HG03558 (cell line): ENCODE data around the gene NF1.
"Not testable (repeated sequence)": the region's sequence is repeated elsewhere in the genome, so short reads cannot be mapped to it uniquely, and the experiment has no call there.

Source experiments
- ATAC-seq: cut with Tn5 transposase; IDR thresholded peaks from one replicate; pipeline ENCODE4 v1.9.1; 2021; ENCODE audit warnings: moderate number of reproducible peaks; ENCODE audit not compliant: unreplicated experiment; ENCODE audit errors: extremely low read depth

The NF1 gene

DNA sequence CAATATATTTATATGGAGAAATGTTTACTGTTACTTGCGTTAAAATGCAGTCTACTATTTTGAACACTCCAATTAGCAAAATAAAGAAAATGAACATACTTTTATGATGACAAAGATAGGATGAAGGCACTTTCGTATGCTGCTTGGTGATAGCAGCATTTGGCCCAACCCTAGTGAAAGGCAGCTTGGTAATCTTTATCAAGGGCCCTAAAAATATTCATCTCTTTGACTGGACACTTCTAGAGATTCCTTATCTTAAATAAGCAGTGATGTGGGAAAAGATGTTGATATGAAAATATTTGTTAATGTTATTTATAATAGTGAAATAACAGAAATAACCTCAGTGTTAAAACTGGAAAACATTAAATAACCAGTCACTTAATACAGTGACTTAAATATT, 79.4 kb downstream of the NF1 start:
- no peak for ATAC-seq

DNA sequence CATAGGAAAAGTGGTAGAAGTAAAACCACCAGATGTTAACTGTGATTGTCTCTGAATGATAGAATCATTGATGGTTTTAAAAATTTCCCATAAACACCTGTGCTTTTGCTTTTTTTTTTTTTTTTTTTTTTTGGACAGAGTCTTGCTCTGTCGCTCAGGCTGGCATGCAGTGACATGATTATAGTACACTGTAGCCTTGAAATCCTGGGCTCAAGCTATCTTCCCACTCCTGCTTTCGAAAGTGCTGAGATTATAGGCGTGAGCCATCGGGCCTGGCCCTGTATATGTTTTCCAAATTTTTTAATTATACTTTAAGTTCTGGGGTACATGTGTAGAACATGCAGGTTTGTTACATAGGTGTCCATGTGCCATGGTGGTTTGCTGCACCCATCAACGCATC, 80.5 kb downstream of the NF1 start:
- ATAC-seq, result no peak

DNA sequence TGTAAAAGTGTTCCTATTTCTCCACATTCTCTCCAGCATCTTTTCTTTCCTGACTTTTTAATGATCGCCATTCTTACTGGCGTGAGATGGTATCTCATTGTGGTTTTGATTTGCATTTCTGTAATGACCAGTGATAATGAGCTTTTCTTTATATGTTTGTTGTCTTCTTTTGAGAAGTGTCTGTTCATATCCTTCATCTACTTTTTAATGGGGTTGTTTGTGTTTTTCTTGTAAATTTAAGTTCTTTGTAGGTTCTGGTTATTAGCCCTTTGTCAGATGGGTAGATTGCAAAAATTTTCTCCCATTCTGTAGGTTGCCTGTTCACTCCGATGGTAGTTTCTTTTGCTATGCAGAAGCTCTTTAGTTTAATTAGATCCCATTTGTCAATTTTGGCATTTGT, 81.4 kb downstream of the NF1 start:
- ATAC-seq, result not testable (repeated sequence)

DNA sequence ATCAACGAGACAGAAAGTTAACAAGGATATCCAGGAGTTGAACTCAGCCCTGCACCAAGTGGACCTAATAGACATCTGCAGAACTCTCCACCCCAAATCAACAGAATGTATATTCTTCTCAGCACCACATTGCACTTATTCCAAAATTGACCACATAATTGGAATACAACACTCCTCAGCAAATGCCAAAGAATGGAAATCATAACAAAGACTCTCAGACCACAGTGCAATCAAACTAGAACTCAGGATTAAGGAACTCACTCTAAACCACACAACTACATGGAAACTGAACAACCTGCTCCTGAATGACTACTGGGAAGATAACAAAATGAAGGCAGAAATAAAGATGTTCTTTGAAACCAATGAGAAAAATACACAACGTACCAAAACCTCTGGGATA, 84.2 kb downstream of the NF1 start:
- not testable (repeated sequence) for ATAC-seq

DNA sequence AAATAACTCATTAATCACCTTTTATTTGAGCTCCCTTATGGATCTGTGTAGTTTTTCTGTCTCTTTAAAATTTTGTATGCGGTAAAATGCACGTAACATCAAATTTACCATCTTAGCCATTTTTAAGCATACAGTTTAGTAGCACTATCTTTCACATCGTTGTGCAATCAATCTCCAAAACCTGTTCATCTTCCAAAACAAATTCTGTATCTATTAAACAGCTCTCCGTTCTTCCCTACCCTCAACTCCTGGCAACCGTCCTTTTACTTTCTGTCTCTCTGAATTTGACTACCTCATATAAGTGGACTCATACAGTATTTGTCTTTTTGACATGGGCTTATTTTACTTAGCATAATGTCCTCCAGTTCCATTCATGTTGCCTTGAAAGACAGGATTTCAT, 100.5 kb downstream of the NF1 start:
- no peak for ATAC-seq

DNA sequence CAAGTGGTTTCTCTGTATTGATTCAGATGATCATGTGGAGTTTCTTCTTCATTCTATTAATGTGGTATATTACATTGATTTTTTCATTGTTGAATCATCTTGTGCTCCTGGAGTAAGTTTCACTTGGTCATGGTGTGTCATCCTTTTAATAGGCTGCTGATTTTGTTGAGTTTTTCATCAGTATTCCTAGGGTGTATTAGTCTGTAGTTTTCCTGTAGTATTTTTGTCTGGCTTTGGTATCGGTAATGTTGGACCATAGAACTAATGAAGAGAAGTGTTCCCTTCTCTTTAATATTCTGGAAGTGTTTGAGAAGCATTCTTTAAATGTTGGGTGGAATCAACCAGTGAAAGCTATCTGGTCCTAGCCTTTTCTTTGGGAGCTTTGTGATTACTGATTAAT, 103.2 kb downstream of the NF1 start:
- ATAC-seq, result no peak

DNA sequence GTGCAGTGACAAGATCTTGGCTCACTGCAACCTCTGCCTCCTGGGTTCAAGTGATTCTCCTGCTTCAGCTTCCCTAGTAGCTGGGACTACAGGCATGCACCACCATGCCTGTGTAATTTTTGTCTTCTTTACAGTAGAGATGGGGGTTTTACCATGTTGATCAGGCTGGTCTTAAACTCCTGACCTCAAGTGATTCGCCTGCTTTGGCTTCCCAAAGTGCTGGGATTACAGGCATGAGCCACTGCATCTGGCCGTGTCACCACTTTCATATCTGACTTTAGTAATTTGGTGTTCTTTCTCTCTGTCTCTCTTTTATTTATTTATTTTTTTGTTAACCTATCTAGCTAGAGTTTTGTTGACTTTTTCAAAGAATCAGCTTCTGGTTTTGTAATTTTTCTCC, 103.9 kb downstream of the NF1 start:
- ATAC-seq, result not testable (repeated sequence)

DNA sequence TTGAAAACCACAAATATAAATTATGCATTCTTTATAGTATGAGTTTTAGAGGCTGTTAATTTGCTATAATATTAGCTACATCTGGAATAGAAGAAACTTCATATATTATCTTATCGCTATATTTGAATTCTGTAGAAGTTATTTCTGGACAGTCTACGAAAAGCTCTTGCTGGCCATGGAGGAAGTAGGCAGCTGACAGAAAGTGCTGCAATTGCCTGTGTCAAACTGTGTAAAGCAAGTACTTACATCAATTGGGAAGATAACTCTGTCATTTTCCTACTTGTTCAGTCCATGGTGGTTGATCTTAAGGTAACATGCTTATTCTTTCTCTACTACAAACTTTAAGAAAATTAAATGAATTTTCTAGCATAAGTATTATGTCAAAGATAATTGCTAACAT, 105.5 kb downstream of the NF1 start:
- ATAC-seq, result no peak

DNA sequence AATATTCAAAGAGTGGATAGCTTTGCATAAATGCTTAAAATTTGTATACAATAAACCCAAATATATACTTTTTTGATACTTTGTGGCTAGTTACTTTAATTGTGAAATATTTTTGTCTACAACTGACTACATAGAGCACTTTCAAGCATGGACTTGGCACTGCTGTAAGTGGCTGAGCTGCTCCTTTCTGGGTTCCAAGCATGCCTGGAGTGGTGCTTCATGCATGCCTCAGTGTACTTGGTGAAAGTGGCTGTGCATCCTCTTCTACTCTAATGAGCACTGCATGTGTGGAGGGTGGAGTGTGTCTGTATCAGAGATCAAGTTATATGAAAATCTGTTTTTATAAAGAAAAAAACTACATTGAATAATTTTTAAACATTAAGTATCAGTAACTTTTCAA, 108.2 kb downstream of the NF1 start:
- no peak for ATAC-seq

DNA sequence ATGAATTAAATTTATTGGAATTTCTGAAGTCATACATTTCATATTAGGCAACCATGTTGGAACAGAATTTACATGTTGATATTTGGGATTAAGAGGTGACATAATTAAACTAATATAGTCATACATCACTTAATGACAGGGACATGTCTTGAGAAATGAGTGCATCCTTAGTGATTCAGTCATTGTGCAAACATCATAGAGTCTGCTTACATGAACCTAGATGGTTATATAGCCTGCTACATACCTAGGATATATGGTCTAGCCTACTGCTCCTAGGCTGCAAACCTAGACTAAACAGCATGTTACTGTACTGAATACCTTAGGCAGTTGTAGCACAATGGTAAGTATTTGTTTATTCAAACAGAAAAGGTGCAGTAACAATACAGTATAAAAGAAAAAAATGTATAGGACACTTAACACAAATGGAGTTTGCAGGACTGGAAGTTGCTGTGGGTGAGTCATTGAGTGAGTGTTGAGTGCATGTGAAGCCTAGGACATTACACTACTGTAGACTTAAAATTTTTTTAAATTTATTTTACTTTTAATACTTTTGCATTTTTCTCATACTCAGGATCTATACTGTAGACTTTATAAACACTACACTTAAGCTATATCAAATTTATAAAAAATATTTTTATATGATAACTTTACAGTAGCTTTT, 116.7 kb downstream of the NF1 start:
- no peak for ATAC-seq

DNA sequence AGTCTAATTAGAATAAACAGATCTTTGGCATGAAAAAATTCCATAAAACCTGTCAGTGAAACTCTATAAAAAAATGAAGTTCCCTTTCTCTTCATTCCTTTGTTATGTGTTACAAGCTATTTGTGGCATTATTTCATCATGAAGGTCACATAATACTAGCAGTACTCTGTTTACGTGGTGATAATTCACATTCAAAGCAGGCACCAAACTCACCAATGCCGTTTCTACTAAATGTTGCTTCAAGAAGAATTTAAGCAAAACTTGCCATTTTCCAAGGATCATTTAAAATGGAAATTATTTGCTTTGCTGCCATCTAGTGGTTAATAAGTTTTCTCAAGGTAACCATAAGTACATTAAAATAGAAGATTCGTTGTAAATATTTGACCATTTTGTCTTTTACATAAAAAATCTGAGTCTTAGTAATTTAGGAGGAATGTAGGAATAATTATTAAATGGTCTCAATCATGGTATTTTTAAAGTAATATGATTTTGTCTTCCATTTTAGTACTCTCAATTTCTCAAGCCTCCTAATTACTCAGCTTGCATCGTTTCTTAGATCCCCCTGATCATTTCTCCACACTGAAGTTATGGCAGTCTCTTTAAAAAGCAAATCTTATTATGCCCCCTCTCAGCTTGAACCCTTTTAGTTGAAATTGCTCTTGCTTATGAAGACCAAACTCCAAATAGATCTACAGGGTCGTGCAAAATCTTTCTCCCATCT, 121.4 kb downstream of the NF1 start:
- no peak for ATAC-seq

DNA sequence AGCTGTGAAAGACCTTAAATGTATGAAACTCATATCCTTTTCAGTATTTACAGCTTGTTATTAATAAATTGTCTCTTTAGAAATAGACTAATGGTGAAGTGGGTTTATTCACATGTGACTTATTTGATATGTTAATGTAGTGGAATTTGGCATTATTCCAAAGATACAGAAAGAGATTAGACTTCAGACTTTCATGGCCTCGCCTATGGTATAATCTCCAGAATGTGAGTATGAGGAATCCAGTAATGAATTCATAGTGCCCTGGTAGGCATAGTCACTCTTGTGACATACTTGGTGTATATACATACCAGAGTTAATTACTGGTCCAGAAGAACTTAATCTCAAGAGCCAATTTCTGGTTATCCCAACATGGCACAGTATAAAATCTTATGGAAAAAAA, 129.6 kb downstream of the NF1 start:
- no peak for ATAC-seq

DNA sequence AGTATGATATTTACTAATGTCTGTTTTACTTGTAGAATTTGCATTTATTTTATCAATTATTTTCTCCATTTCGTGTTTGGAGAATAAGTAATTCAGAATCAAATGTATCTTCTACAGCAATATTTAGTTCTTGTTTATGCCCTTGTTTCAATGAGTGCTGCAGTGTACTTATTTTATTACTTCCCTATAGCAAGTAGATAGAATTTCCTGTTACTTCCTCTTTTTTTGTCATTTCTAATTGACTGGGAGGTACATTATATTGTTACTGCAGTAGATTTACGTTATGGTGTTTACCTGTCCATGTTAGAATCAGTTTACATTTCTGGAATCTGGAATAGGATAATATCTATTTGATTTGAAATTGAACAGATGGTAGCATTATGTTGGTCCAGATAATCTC, 131.1 kb downstream of the NF1 start:
- no peak for ATAC-seq

DNA sequence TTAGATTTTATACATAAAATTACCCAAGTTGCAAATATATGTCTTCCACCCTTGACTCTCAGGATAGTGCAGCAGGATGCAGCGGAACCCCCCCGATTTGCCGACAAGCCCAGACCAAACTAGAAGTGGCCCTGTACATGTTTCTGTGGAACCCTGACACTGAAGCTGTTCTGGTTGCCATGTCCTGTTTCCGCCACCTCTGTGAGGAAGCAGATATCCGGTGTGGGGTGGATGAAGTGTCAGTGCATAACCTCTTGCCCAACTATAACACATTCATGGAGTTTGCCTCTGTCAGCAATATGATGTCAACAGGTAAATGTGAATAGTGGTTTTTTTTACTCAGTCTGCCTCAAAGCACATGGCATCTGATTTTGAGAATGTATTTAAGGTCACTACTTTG, 131.6 kb downstream of the NF1 start:
- no peak for ATAC-seq

DNA sequence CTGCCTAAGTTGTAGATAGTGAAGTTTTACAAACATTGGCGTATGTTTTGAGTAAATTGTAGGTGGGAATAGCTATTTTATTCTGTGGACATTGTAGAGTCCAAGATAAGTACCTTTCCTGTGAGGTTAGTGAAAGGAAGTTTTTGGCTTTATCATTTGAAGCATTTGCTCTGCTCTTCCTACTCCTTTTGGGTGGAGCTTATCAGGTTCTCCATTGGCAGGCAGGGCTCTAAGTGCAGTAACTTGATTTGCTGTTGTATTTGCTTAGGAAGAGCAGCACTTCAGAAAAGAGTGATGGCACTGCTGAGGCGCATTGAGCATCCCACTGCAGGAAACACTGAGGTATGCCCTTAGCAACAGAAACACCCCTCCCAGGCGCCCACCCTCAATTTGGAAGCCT, 132.2 kb downstream of the NF1 start:
- ATAC-seq, result no peak

DNA sequence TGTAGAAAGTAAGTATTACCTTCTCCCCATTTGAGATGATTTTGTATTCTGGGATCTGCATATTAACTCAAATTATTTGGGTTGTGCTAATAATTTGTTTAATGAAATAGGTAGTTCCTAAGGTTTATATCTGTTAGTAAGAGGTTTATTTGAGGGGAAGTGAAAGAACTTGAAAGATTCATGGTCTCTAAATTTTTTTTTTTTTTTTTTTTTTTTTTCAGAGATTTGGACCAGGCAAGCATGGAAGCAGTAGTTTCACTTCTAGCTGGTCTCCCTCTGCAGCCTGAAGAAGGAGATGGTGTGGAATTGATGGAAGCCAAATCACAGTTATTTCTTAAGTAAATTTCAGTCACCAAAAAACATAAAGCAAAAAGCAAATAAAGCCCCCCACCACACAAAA, 137.1 kb downstream of the NF1 start:
- no peak for ATAC-seq

DNA sequence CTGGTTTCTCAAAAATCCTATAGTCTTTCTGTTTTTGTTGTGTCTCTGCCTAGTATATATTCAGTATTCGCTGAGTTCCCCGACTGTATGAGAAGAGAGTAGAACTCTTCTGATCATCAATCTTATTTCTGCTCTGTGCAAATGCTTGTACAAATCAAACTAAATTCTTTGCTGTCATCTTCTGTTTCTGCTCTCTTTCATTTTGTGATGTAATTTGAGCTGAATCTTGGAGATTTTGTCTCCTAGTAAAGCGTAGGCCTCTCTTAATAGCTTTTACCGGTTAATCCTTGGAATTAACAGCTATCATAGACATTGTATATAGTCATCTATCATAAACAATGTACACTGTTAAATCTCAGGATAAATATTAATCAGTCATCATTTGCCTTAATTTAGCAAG, 140.3 kb downstream of the NF1 start:
- ATAC-seq, result no peak

DNA sequence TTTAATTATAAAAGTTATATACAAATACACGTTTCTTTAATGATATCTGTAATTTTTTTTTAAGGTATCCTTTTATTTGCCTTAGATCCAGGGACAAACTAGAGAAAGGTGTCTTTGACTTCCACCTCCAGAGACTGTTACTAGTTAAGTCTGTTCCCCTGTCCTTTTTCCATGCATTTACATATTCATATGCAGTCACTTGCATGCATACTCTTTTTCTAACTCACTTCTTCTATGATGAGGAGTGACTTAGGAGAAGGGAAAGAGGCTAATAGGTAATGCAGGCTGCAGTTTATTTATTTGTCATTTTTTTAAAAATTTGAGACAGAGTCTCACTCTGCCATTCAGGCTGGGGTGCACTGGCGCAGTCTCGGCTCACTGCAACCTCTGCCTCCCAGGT, 141.4 kb downstream of the NF1 start:
- ATAC-seq, result no peak

DNA sequence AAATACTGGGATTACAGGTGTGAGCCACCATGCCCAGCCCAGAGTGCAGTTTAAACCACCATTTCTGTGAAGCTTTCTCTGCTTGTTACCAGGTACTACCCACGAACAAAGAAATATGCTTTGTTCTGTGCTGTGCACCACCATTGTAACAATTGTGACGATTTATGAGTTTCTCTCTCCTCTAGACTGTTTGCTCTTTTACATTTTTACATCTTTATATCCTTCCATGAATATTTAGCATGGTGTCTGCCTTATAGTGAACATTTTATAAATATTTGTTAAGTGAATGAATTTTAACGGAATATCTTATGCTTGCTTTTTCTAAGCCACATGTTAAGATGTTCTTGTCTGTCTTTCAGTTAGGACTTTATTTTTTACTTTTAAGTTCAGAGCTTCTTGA, 141.9 kb downstream of the NF1 start:
- no peak for ATAC-seq

DNA sequence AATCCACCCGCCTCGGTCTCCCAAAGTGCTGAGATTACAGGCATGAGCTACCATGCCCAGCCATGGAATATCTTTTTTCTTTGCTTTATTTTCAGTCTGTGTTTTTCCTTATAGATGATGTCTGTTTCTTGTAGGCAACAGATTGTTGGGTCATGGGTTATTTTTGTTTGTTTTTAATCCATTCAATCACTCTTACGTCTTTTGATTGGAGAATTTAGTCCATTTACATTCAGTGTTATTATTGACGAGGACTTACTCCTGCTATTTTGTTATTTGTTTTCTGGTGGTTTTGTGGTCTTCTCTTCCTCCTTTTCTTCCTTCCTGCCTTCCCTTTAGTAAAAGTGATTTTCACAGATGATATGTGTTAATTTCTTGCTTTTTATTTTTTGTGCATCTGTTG, 146.3 kb downstream of the NF1 start:
- ATAC-seq, result no peak

DNA sequence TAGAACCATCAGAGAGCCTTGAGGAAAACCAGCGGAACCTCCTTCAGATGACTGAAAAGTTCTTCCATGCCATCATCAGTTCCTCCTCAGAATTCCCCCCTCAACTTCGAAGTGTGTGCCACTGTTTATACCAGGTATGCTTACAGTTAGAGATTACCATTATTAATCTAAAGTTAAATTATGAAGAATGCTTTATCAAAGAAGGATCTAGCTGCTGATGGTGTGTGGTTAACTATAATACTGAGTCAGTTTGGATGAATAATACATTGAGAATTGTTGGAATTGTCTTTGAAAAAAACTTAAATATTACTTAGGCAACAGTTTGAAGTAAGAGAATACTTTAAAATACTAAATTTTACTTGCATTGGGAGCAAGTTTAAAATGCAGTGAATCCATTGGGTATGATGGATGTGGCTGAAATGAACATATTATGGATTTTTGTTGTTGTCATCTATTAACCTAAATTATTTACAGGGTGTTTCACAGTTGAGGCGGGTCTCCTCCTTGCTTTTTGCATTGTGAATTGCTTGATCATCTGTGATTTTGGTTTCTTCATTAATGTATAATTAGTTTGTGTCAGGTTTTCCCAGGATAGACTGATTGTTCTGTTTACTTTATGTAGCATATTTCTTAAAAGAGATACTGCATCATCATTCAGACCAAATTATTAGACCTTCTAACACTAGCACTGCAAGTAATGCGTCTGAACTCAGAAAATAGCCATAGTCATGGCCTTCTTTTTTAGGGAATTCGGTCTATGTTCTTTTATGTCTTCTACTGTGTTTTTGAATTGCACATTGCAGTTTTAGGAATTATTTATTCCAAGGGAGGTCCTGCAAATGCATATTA, 154.4 kb downstream of the NF1 start:
- ATAC-seq, result no peak

DNA sequence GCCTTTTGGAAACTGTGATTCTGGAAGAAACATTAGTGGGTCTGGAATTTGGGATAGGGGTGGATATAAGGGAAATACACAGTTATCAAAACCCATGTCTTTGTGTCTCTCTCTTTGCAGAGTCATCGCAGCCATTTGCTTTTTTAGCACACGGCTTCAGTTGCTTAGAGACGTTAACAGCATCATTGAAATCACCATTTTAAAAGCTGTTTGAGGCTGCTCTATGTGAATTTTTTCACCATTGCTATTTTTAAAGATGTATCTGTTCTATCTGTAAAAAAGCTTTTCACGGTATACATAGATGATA, 155.0 kb downstream of the NF1 start:
- ATAC-seq, result no peak
